OCI-M1 (cell line): ENCODE results near the gene SLC13A2.
A peak's percentile ranks its signal among the peaks of the same experiment; 100 is the strongest.

Source experiments
- DNase-seq: peaks from one replicate; lab custom pipeline; 2025; lab: John Stamatoyannopoulos, UW

Gene SLC13A2

GRCh38 chr17:28471531-28472342, 1.7 kb upstream of the SLC13A2 start:
- DNase-seq = no peak

DNA sequence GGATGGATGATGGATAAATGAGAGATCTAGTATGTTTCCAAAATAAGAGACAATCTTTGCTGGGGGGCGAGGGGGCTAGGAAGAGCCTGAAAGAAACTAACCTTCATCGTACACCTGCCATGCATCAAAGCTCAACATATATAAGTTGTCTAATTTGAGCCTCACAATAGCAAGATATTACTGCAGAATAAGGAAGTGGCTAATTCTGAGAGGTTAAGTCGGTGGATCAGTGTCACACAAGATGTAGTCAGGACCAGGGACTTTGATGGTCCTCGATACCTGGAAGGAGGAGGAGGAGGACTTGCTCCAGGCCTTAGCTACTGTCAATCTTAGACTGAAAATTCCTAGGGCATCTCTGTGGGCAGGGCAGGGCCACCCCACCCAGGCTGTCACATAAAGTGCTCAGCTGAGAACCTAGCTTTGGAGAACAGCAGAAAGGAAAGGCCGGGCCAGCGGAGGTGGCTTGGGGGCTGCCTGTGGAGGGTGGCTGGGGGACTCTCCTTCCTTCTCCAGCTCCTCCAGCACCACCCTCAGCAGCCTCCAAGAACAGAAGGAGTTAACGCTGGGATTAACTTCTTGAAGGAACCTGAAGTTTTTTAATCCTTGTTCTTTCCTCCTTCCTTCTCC, 460 bp upstream of the SLC13A2 start:
- no peak for DNase-seq

- no peak for DNase-seq
These were observed 677 bp downstream of the SLC13A2 start for GRCh38 chr17:28474111-28474531.

DNA sequence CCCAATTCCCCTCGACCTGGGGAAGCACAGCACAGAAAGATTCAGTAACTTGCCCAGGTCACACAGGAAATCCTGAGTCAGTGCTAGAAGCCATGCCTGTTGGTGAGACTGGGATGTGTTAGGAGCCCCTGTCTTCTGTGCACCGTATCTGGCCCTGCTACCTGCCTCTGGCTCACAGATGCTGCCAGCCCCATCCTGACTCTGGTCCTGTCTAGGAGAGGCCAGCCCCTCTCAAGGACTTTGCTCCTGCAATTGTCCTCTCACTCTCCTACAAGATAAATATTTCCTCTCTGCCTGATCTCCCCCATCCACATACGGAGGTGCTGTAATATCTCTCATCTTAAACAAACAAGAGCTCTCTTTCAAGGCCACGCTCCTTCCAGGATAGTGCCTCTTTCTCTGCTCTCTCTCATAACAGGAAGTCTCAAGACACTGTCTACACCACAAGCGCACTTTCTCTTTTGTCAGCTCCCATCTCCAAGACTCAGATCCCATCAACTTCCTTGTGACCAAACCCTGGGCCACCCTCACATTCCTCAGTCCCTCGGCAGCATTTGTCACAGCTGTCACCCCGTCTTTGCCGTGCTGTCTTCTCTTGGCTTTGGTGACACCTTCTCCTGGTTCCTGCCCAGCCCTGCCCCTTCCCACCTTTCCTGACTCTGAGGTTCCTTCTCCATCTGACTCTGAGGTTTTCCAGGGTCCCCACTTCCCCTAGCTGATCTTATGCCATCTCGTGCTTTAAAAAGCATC, 1.9 kb downstream of the SLC13A2 start:
- DNase-seq = peak; percentile 58

DNA sequence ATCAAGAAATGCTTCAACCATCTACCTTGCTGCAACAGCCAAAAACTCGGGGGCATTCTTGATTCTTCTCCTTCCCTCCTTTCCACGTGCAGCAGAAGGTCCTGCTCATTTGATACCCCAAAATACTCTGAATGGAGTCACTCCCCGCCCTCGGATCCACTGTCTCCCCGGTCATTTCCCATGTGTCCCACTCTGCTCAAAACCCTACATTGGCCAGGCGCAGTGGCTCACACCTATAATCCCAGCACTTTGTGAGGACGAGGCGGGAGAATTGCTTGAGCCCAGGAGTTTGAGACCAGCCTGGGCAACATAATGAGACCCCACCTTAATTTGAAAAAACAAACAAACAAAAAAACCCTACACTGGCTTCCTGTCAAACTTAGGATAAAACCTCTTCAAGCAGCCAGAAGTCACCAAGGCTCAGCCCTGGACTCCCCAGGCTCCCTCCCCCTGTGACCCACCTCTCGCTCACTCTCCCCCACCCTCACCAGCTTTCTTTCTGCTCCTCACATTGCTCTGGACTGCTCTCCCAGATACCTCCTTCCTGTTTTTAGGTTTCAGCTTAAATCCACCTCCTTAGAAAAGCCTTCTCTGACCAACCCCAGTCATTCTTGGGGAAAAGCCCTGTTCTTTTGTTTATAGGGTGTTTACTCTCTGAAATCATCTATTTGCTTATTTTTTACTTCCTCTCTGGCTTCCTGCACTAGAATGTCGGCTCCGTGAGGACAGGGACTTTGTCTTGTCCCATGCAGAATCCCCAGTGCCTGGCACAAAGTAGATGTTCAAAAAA, 2.8 kb downstream of the SLC13A2 start:
- no peak for DNase-seq

DNA sequence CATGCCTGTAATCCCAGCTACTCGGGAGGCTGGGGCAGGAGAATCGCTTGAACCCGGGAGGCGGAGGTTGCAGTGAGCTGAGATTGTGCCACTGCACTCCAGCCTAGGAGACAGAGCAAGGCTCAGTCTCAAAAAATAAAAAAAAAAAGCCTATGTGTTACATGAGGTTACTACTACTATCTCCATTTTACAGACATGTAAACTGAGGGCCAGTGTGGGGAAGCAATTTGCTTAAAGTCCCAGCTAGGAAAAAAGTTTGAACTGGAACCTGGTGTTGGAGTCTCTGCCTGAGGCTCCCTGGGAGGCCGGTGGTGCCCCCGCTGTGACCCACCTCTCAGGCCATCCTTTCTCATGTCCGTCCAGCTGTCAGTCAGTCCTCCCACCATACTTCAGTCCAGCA, 4.5 kb downstream of the SLC13A2 start:
- DNase-seq = no peak

DNA sequence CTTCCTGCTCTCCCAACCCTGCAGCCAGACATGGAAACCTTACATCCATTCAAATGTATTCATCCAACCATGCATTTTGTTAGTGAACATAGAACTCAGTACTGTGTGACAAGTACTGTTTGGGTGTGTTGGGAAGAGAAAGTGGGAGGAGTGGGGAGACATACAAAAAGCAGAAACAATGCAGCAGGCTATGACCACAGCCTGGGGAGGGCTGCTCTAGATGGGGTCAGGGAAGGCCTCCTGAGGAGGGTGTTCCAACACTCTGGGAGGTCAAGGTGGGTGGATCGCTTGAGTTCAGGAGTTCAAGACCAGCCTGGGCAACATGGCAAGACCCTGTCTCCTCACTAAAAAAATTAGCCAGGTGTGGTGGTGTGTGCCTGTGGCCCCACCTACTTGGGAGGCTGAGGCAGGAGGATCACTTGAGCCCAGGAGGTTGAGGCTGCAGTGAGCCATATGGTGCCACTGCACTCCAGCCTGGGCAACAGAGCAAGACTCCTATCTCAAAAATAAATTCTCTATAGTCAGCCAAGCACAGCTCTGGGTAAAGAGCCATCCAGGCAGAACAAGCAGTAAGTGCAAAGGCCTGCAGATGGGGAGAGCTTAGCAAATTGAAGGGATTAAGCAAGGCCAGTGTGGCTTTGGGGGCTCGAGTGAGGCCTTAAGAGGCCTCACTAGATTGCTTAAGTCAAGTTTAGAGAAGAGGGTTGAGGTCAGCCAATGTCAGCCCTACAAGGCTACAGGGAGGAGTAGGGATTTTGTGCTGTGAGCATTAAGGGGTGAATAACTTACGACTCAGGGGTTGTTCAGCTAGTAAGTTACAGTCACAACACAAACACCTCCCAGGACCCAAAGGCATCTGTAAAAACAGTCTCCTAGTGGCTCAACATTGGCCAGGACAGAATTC, 5.5 kb downstream of the SLC13A2 start:
- DNase-seq = no peak

DNA sequence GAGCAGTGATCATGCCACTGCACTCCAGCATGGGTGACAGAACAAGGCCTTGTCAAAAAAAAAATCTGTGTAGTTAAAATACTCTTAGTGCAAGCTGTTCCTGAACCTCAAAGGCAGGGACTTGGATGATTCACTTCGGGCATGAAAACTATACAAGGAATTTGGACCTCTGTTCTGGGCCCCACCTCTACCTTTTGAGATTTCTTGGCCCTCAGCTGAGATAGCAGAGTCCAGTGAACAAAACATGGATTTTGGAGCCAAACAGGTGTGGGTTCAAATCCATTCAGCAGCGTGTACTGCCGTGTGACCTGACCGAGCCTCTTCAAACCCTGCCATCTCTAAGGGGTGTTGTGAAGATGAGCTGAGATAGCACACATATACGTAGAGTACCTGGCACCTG, 6.8 kb downstream of the SLC13A2 start:
- no peak for DNase-seq

DNA sequence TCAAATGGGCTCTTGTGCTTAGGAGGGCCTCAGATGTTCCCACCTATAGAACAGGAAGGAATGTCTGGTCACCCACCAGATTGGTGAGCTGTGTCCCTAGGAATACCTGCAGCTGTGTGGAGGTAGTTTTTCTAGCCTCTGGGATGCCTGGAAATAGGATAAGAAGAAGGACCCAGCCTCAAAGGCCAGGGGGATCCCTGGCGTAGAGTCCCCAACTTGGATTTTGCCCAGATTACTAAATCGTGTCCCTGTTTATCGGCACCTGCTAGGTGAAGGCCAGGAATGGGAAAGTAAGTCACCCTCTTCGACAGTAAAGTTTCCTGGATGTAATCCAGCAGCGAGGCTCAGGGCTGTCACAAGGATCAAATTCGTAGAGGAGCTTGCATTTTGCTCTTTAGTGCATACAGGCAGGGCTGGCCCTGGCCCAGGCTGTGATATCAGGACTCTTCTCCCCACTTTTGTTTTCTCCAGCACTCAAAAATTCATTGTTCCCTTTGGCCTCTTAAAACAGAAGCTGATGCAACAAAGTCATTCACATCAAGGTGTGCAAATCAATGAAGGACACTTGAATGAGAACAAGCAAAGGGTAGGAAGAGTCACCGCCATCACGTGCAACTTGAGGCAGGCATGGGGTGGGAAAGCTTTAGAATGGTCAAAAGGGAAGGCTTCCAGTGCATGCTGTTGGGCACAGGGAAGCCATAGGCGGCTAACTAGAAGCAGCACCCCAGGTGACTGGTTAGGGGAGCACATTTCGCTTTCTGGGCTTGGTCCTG, 7.5 kb downstream of the SLC13A2 start:
- DNase-seq = no peak

GRCh38 chr17:28482551-28483199, 9.2 kb downstream of the SLC13A2 start:
- DNase-seq = no peak

- peak; percentile 51 for DNase-seq
These were observed 10.9 kb downstream of the SLC13A2 start for GRCh38 chr17:28484296-28484695.

- DNase-seq = no peak
These were observed 11.6 kb downstream of the SLC13A2 start for GRCh38 chr17:28485049-28485448.

- no peak for DNase-seq
These were observed 14.6 kb downstream of the SLC13A2 start for GRCh38 chr17:28487881-28488532.

GRCh38 chr17:28488533-28489276, 15.3 kb downstream of the SLC13A2 start:
- DNase-seq = no peak

- no peak for DNase-seq
These were observed 17.8 kb downstream of the SLC13A2 start for GRCh38 chr17:28491286-28491685.

DNA sequence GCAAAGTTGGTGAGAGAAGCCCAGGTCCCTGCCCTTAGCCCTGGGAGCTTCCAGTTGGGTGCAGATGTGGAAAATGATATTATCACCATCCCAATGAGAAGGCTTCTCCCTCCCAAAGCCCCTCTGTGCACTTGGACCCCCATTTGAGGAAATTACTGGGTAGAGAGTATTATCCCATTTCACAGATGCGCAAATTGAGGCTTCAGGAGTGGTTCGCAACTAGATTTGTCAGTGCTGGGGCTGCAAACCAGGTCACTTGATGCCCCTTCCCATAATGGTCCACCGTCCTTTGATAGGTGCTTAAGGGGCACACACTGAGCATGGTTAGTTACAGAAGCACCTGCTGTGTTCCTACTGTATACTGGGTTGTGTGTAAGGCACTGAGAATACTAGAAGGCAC, 18.4 kb downstream of the SLC13A2 start:
- DNase-seq = no peak

- peak; percentile 54 for DNase-seq
These were observed 19.2 kb downstream of the SLC13A2 start for GRCh38 chr17:28492352-28493310.
